T-helper 1 cell treated with Interleukin-12 subunit alpha and Interleukin-12 subunit beta and Interleukin-4 antibody, amounts not matched to agents 30 ng/mL and 1 ng/mL, for 36 hours (primary cell): ENCODE results near the gene RUFY3. TPM values are rescaled to one million over a fixed set of nuclear protein-coding genes. Genes with fewer than 3 reads are reported as not detected.
"Not testable (repeated sequence)": the region's sequence is repeated elsewhere in the genome, so short reads cannot be mapped to it uniquely, and the experiment has no call there.

Experiments
- intact Hi-C: fragments of 100-400 bp; cut with micrococcal nuclease; formaldehyde crosslinking; loops from one replicate; pipeline ENCODE4 v1.15.1; 2024
- total RNA-seq: library from RNA; stranded (reverse); gene quantifications from 2 replicates; pipeline ENCODE4 v1.2.3, GENCODE V29; 2022

The RUFY3 gene, protein sequence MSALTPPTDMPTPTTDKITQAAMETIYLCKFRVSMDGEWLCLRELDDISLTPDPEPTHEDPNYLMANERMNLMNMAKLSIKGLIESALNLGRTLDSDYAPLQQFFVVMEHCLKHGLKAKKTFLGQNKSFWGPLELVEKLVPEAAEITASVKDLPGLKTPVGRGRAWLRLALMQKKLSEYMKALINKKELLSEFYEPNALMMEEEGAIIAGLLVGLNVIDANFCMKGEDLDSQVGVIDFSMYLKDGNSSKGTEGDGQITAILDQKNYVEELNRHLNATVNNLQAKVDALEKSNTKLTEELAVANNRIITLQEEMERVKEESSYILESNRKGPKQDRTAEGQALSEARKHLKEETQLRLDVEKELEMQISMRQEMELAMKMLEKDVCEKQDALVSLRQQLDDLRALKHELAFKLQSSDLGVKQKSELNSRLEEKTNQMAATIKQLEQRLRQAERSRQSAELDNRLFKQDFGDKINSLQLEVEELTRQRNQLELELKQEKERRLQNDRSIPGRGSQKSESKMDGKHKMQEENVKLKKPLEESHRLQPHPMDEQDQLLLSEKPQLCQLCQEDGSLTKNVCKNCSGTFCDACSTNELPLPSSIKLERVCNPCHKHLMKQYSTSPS
- 9.3 and 13.5 TPM in 2 replicates for total RNA-seq

DNA sequence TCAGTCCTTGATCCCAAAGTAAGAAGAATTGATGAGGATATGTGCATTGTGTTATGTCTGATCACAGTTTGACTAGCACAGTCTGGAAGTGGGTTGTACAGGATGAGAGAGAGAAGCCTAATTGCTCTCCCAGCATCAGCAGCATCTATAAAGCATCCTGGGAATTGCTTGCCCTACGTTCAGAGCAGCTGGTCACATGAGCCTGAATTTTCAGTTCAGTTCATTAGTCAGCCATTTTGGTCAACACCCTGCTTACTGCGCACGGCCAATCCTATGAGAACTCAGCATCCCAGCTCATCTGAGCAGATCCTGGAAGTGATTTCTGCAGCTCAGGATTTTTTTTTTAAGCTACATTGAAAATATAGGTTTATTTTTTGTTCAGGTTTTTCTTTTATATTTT lies at the start of gene RUFY3:
RUFY3 (plus strand) TSS at position 218 of the 400 bp plus-strand sequence. CDS start 610 bp downstream, outside the sequence.
- intact Hi-C loops = loop anchor here (1.0 kb wide), 1 partner anchor 13 kb away; no protein-coding TSS in a partner anchor

DNA sequence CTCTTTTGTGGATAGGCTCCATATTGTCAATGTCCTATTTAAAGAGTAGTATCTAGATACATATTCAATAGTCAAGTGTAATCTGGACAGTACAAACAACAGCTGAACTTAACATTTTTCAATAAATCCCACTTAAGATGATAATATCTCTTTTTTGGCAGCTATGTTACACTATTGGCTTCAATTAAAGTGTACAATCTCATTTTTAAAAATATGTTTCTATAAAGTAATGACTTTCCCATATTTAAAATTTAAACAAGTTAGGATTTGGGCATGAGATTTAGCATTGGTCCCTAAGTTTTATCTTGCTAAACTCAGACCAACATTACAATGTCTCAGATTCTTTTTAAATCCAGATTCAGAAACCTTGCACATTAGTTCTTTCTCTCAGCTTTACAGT lies 47.6 kb upstream of the RUFY3 start:
- intact Hi-C loops = no loop called here

DNA sequence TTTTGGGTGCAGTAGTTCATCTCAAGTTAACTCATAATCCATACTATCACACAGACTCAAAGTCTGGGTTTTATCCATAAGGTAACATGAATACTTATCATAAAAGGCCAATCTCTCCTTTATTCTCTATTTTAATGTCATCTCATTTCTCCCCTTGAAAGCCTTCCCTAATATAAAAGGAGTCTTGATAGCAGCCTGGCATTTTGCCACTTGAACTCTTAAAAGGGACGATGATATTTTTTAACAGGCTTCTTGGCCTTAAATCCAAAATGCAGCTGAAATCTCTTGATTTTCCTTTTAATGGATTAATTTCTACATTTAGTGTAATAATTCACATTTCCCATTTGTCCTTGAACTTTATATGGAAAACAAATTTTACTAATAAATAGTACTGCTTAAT lies 47.0 kb upstream of the RUFY3 start:
- intact Hi-C loops = no loop called here

DNA sequence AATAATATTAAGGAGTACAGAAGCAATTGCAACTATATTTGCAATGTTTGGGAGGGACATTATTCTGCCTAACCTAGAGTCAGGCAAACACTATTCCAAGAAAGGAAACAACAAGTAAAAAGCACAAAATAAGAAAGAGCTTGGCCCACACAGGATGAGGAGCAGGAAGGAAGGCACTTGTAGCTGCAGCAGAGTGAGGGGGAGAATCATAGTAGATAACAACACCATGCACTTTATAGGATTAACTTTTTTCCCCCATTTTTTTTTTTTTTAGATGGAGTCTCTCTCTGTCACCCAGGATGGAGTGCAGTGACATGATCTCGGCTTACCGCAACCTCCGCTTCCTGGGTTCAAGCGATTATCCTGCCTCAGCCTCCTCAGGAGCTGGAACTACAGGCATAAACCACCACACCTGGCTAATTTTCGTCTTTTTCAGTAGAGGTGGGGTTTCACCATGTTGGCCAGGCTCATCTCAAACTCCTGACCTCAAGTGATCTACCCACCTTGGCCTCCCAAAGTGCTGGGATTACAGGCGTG lies 45.1 kb upstream of the RUFY3 start:
- intact Hi-C loops = no loop called here

DNA sequence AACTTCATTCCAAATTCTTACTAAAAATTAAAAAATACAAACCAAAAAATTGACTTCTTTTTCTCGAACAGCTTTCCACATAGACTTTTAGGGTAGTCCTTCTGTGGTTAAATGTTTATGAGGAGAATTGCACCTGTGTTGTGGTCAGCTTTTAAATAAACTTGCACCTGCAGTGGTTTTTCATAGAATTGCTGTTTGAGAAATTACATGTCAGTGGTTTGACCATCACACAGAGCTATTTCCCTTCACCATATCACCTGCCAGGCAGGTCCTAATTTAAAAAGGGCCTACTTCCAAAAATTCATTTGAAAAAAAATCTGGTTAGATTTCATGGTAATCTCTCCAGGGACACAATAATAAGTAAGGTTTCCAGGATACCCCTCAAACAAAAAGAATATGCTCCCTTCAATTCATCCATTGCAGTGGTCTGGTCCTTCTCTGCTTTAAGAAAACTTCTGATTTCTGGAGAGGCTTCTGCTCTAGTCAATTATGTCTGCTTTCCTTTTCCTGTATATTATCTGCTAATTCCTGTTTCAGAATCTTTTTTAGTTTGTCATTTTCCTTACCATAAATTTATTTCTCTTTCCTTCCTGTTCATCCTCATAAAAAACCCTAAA lies 43.3 kb upstream of the RUFY3 start:
- intact Hi-C loops = no loop called here

DNA sequence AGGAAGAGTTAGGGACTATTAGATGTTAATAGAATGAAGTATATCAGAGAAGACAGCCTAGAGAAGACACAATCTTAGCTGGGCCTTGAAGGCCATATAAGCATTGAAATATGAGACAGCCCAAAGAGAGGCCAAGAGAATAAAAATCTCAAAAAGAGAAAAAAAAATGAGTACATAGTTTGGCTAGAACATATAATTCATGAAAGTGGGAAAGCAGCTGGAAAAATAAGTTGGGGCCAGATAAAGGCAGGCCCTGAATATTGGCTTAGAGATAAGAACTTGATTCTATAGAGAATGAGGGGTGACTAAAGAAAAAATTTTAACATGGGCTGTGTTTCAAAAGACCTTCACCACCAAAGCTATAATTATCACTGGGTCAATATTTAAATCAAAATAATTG lies 40.8 kb upstream of the RUFY3 start:
- intact Hi-C loops = loop anchor here (10.0 kb wide), 1 partner anchor 916 kb away; the partner anchor contains the start of gene SULT1B1

DNA sequence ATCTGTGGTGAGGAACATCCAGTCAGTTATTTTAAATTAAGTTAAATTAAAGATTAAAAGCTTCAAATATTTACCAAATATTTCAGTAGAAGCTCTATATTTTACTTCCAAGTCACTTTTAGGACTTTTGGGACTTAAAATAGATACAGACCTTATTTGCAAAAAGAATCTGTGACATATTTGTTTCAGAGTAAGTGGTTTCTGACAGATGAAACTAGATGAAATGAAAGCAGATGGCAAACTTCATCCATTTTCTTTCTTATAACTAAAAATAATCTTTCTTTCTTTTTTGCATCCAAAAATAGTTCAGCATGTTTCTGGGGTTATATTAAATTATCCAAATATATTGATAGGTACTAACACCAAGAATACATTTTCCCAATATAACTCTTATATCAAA lies 40.1 kb upstream of the RUFY3 start:
- intact Hi-C loops = loop anchor here (10.0 kb wide), 1 partner anchor 917 kb away; the partner anchor contains the start of gene SULT1B1

DNA sequence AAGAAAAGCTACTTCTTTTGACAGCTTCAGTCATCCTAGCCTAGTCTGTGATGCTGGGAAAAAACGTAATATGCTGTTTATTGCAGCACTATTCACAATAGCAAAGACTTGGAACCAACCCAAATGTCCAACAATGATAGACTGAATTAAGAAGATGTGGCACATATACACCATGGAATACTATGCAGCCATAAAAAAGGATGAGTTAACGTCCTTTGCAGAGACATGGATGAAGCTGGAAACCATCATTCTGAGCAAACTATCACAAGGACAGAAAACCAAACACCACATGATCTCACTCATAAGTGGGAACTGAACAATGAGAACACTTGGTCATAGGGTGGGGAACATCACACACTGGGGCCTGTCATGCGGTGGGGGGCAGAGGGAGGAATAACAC lies 39.6 kb upstream of the RUFY3 start:
- intact Hi-C loops = loop anchor here (10.0 kb wide), 1 partner anchor 917 kb away; the partner anchor contains the start of gene SULT1B1

DNA sequence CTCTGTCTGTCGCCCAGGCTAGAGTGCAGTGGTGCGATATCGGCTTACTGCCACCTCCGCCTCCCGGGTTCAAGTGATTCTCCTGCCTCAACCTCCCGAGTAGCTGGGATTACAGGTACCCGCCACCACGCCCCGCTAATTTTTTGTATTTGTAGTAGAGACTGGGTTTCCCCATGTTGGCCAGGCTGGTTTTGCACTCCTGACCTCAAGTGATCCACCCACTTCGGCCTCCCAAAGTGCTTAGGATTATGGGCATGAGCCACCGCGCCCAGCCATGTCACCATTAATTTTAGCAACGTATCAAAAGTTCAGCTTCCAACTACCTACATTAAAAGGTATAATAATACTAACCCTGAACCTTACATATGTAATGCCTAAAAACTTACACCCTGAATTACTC lies 34.4 kb upstream of the RUFY3 start:
- intact Hi-C loops = loop anchor here (10.0 kb wide), 1 partner anchor 923 kb away; the partner anchor contains the start of gene SULT1B1

DNA sequence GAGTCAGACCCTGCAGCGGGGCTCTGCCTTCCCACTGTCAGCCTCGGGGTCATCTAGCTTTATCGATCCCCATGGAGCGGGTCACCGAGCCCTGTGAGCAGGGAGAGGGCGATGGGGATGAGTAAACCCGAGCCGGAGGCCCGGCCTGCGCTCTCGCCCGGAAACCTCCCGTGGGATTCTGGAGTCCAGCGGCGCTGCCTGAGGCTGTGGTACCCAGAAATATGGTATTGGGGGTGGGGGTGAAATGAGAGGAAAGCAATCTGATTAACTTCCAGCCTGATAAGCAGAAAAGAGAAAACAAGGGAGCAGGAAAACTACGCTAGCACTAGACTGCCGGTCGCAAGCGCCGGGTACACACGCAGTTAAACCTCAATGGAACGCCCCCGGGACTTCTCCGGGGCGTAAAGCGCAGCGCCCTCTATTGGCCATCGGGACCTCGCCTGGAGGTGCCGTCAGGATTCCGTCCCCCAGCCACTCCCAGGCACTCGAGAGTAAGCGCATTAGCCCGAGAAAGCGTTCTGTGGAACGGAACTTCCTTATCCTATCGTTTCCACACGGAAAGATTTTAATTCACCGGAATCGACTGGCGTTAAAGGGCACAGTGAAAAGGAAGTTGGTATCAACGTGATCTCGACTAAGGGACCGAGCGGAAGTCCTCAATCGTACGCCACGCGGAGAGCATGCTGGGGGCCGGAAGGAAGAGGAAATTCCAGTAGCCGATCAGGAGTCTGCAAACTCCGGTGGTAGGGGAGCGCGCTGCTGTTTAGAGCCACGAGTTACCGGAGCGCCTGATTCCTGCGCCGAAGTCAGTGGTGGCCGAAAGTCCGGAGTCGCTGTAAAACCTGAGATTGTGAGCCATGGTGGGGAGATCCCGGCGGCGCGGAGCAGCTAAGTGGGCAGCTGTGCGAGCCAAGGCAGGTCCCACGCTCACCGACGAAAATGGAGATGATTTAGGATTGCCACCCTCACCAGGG lies 33.7 kb upstream of the RUFY3 start, which contains the start of gene UTP3:
UTP3 (plus strand) TSS at position 712 of the 974 bp plus-strand sequence; CDS start at position 858, 146 bp downstream.
- intact Hi-C loops = loop anchor here (1.0 to 10.0 kb wide), 11 partner anchors 17 to 923 kb away; partner anchors contain the start of genes DCK, GRSF1, MOB1B and SULT1B1

DNA sequence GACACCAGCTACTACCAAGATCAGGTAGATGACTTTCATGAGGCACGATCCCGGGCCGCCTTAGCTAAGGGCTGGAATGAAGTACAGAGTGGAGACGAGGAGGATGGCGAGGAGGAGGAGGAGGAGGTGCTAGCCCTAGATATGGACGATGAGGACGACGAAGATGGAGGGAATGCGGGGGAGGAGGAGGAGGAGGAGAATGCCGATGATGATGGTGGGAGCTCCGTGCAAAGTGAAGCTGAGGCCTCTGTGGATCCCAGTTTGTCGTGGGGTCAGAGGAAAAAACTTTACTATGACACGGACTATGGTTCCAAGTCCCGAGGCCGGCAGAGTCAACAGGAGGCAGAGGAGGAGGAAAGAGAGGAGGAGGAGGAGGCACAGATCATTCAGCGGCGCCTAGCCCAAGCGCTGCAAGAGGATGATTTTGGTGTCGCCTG lies 33.0 kb upstream of the RUFY3 start:
- intact Hi-C loops = loop anchor here (1.0 to 10.0 kb wide), 11 partner anchors 16 to 924 kb away; partner anchors contain the start of genes DCK, GRSF1, MOB1B and SULT1B1

DNA sequence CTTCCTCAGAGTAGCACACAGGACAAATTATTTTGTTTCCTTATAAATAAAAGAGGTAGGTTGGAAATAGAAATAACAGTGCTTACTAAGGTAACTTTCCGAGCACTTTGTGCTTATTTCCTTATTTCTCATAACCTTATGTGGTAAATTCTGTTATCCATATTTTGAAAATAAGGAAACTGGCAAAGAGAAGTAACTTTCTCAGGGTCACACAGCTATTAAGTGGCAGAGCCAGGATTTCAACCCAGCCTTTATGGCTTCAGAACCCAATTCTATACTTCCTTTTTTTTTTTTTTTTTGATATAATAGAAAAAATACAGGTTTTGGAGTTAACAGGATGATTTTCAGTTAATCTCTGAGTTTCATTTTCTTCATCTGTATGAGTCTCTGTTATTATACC lies 30.1 kb upstream of the RUFY3 start:
- intact Hi-C loops = no loop called here

DNA sequence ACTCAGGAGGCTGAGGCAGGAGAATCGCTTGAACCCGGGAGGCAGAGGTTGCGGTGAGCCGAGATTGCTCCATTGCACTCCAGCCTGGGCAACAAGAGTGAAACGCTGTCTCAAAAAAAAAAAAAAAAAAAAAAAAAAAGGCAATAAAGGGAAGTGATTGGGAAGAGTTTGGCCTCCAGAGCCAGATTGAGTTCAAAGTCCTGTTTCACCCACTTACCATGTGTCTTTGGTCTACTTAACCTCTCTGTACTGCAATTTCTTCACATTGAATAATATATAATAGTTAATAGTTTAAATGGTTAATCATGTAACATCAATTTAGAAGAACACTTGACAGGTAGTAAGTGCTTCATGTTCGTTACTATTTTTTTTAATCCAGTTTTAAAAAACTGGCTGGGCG lies 27.1 kb upstream of the RUFY3 start:
- intact Hi-C loops = not testable (repeated sequence)

DNA sequence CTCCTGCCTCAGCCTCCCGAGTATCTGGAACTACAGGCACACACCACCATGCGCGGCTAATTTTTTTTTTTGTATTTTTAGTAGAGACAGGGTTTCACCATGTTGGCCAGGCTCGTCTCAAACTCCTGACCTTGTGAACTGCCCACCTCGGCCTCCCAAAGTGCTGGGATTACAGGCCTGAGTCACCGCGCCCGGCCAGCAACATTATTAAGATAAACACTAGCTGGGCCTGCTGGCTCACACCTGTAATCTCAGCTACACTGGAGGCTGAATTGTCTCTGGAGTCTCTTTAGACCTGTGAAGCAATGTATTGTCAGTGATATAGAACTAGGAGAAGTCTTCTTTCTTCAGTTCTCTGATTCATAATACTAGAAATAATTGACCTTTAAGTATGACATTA lies 23.3 kb upstream of the RUFY3 start:
- intact Hi-C loops = not testable (repeated sequence)

DNA sequence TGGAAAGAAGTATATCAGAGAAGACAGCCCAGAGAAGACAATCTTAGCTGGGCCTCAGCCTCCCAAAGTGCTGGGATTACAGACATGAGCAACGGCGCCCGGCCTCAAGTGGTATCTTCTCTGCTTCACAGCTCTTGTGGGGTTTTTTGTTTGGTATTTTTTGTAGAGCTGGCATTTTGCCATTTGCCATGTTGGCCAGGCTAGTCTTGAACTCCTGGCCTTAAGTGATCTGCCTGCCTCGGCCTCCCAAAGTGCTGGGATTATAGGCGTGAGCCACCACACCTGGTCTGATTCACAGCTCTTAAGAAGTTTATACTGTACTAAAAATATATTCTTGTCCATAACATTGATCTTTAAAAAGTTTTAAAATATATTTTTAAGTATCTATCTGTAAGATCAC lies 21.1 kb upstream of the RUFY3 start:
- intact Hi-C loops = no loop called here

DNA sequence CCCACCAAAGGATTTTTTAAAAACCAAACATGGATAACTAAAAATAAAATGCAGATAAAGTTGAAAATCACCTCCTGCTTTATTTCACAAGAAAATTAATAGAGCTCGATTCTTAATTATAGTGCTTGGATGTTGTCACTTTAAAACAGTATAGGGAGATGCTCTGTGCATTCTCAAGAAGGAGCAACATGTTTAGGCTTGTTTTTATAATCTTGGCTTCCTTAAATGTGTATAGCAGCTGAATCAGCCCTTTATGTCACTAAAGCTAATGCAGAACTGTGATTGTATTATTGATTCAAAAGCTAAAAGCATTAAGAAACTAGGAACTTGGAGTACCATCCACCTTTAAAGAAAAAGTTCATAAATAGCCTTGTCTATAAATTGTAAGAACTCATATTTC lies 20.5 kb upstream of the RUFY3 start:
- intact Hi-C loops = no loop called here

DNA sequence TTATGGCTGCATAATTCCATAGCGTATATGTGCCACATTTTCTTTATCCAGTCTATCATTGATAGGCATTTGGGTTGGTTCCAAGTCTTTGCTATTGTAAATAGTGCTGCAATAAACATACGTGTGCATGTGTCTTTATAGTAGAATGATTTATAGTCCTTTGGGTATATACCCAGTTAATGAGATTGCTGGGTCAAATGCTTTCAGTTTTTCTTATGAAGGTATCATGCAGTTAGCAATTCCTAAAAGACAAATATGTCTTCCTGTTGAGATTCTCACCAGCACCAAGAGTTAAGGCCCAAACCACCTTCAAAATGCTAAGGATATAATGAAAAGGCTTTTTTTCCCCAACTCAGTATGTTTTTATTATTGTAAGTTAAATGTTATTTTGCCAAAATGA lies 19.2 kb upstream of the RUFY3 start:
- intact Hi-C loops = not testable (repeated sequence)

DNA sequence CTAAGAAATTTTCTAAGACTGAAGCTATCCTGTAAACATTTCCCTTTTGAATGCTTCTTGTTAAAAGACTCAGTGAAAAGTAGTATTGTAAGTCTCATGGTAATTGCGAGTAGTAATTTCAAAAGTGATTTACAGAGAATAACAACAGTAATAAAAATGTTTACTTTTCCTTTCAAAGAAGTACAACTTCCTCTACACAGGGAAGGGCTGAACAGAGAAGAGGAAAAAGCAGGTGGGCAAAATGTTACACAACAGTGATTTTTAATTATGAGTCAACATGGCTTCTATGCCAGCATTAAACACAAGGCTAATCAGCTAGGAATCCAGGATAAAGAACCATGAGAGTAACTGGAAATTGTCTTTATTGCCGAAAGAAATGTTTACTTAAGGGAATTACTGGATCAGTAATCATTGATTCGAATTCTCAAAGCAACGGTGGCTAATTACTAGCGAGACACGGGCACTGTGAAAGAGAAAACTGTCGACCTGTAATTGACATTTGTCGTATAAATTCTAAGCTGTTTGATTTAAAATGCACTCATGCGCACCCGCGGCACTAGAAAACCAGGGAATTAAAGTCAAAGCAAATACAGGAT lies 18.0 kb upstream of the RUFY3 start:
- intact Hi-C loops = loop anchor here (2.0 kb wide), 1 partner anchor 289 kb away; the partner anchor contains the start of gene DCK

DNA sequence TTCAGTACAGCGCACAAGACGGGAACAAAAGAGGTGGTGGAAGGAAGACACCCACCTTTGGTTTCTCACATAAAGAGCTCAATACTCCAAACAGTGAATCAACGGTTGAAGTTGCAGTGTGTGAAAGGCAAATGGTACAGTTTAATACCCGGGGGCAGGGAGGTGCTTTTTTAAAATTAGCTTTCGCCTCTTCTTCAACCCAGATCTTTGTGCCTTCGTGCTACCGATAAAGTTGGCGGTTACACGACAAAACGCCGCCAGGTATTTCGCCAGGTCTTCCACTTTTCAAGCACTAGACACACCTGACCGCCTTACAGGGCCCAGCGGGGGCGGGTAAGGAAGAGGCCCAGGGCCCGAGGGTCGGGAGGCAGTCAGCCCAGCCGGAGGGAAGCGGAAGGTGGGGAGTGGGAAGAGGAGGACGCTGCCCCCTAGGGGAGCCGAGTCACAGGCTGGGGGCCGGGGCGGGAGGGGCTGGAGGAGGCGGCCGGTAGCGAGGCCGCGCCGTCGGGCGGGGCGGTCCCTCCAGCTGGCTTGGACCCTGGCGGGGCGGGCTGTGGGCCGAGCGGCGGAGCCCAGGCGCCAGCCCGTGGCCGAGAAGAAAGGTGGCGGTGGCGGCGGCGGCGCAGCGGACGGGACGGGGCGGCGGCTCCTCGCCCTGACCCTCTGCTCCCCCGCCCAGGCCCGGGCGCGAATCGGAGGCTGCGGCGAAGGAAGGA lies 17.4 kb upstream of the RUFY3 start:
- intact Hi-C loops = loop anchor here (2.0 kb wide), 1 partner anchor 288 kb away; the partner anchor contains the start of gene DCK
